VCaP (cell line): ENCODE measurements around the gene PRSS27.

ENCODE experiments used
- H3K27ac ChIP-seq: fragments of 450-650 bp; 2 replicates; pipeline ENCODE4 v1.5.1; 2017
- CTCF ChIP-seq: fragments of 450-650 bp; conservative IDR thresholded peaks from 2 replicates; pipeline ENCODE4 v1.5.1; 2017; ENCODE audit warnings: mild to moderate bottlenecking, moderate library complexity

PRSS27 gene

GRCh38 chr16:2720719-2721633 is 952 bp upstream of the PRSS27 start:
- TF ChIP-seq CTCF = peak; percentile 77
- peak overlapping the region; percentile 78 for H3K27ac ChIP-seq

- H3K27ac ChIP-seq = peak overlapping the region; percentile 78
These were observed 528 bp downstream of the PRSS27 start for GRCh38 chr16:2719328-2720063.

GRCh38 chr16:2717383-2718263 is 2.4 kb downstream of the PRSS27 start:
- H3K27ac ChIP-seq = no peak overlapping the region
- TF ChIP-seq CTCF = no peak

More at GRCh38 chr16:2719328-2720063, 528 bp downstream of the PRSS27 start:
- TF ChIP-seq CTCF = no peak

DNA sequence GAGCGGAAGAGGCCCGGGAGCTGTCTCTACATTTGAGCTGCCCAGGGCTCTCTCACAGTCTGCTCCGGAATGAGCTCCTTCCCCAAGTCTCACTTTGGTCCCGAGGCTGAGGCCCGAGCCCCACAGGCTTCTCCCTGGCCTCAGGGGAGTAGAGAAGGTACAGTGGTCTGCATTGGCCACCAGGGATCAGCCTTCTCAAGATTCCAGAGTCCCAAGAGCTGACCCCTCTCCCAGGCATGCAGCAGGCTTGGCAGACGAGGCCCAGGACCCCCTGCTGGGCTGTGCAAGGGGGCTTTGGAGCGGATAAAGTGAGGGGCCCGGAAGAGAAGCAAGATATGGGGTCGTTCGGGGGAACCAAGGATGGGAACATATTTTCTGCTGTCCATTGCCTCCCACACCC is 3.1 kb downstream of the PRSS27 start:
- no peak overlapping the region for H3K27ac ChIP-seq
- TF ChIP-seq CTCF = no peak

- no peak for TF ChIP-seq CTCF
- no peak overlapping the region; the same call in 1 of the 2 replicates for H3K27ac ChIP-seq
These were observed 3.8 kb downstream of the PRSS27 start for GRCh38 chr16:2715966-2716885.

DNA sequence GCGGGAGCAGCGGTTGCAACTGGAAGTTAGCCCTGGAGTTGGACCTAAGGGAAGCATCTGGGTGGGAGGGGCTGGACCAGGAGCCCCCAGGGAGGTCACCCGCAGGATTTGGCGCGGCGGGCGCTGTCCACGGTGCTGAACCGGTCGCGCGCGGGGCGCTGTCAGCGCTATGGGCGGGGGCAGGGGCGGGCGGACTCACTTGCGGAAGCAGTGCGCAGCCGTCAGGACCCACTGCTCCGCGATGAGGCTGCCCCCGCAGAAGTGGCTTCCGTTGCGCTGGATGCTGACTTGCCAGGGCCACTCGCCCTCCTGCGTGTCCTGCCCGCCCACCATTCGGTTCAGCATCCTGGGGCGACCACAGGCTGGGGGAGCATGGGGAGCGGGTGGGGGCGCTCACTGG is 4.5 kb downstream of the PRSS27 start:
- H3K27ac ChIP-seq = peak overlapping the region; percentile 10; the same call in 1 of the 2 replicates
- no peak for TF ChIP-seq CTCF
